VCaP (cell line): ENCODE data around the gene FOXP4.

Source experiments
- H3K27ac ChIP-seq: fragments of 450-650 bp; 2 replicates; pipeline ENCODE4 v1.5.1; 2017
- CTCF ChIP-seq: fragments of 450-650 bp; conservative IDR thresholded peaks from 2 replicates; pipeline ENCODE4 v1.5.1; 2017; ENCODE audit warnings: mild to moderate bottlenecking, moderate library complexity

FOXP4 gene

GRCh38 chr6:41646026-41646795 is 100.0 kb downstream of the FOXP4 start:
- TF ChIP-seq CTCF: no peak
- no peak overlapping the region for H3K27ac ChIP-seq

GRCh38 chr6:41647061-41647511 is 100.9 kb downstream of the FOXP4 start:
- no peak overlapping the region for H3K27ac ChIP-seq
- TF ChIP-seq CTCF: no peak

GRCh38 chr6:41648070-41648585 is 101.9 kb downstream of the FOXP4 start:
- TF ChIP-seq CTCF: no peak

GRCh38 chr6:41648921-41649320 is 102.7 kb downstream of the FOXP4 start:
- H3K27ac ChIP-seq: no peak overlapping the region

More at GRCh38 chr6:41648070-41648585, 101.9 kb downstream of the FOXP4 start:
- no peak overlapping the region for H3K27ac ChIP-seq

GRCh38 chr6:41649596-41649995 is 103.4 kb downstream of the FOXP4 start:
- TF ChIP-seq CTCF: no peak
- H3K27ac ChIP-seq: no peak overlapping the region

More at GRCh38 chr6:41648921-41649320, 102.7 kb downstream of the FOXP4 start:
- no peak for TF ChIP-seq CTCF

GRCh38 chr6:41650120-41650519 is 103.9 kb downstream of the FOXP4 start:
- no peak for TF ChIP-seq CTCF
- no peak overlapping the region for H3K27ac ChIP-seq

GRCh38 chr6:41651246-41651961 is 105.2 kb downstream of the FOXP4 start:
- peak overlapping the region; percentile 98 for H3K27ac ChIP-seq
- no peak for TF ChIP-seq CTCF
